ENCODE results near the gene COA1.

Gene COA1

DNA sequence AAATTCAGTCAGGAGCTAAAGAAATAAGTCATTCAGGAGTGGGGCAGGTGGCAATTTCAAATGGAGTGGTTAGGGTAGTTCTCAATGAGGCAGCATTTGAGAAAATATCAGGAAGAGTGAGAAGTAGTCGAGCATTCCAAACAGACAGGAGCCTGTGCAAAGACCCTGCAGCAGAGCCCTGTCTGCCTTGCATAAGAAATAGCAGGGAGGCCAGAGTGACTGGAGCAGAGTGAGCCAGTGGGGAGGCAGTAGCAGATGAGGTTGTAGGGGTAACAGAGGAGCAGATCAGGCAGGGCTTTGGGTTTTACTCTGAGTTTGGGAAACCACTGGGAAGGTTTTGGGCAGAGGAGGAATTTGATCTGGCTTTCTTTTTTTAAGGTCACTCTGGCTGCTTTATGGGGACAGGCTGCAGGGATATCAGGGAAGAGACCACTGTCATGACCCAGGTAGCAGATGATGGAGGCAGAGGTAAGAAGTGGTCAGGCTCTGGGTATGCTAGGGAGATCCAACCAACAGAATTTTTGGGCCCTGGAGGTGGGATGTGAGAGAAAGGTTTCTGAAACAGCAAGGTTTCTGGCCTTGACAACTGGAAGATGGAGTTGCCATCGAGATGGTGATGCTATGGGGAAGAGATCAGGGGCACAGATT is 27.9 kb upstream of the COA1 start:
- no peak overlapping the region for H3K4me3 ChIP-seq (ENCODE audit: low read length)
- TF ChIP-seq, protein P1, sequence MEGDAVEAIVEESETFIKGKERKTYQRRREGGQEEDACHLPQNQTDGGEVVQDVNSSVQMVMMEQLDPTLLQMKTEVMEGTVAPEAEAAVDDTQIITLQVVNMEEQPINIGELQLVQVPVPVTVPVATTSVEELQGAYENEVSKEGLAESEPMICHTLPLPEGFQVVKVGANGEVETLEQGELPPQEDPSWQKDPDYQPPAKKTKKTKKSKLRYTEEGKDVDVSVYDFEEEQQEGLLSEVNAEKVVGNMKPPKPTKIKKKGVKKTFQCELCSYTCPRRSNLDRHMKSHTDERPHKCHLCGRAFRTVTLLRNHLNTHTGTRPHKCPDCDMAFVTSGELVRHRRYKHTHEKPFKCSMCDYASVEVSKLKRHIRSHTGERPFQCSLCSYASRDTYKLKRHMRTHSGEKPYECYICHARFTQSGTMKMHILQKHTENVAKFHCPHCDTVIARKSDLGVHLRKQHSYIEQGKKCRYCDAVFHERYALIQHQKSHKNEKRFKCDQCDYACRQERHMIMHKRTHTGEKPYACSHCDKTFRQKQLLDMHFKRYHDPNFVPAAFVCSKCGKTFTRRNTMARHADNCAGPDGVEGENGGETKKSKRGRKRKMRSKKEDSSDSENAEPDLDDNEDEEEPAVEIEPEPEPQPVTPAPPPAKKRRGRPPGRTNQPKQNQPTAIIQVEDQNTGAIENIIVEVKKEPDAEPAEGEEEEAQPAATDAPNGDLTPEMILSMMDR (IDR thresholded peaks at IDR 0.05; ENCODE audit: insufficient read depth, low read depth, low read length, missing control alignments) = no peak
- DNase-seq (ENCODE audit: low read depth) = no peak

DNA sequence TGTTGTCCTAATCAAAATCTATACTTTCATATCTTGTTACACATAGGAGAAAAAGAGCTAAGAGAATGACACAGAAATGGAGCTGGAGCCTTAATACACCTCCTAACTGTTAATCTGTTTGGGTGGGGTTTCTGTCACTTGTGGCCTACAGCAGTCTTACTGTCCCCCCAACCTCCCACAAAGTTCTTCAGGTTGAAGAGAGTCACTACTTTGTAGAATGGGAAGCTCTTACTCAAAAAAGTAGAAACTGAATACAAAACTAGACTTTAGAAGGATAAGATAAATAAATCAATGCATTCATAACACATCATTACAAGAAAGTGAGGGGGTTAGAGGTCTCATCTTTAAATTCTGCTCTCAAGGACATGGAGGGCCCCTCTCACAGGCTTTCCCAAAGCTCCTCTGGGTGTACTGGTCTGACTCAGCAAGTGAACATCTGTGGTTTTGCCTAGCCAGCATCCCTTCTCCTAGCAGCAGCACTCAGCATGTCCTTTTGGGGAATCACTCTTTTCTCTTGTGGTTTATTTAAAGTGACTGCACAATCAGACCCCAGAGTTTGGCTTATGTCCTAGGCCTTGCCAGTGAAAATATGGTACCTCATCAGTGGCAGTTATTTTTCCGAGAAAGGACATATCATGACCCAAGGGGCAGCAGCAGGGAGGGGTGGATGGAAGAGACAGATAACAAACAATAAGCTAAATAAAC is 27.2 kb upstream of the COA1 start:
- peak; percentile 44 for DNase-seq (ENCODE audit: low read depth)
- no peak overlapping the region for H3K4me3 ChIP-seq (ENCODE audit: low read length)
- TF ChIP-seq, protein P1 (IDR thresholded peaks at IDR 0.05; ENCODE audit: insufficient read depth, low read depth, low read length, missing control alignments) = no peak

DNA sequence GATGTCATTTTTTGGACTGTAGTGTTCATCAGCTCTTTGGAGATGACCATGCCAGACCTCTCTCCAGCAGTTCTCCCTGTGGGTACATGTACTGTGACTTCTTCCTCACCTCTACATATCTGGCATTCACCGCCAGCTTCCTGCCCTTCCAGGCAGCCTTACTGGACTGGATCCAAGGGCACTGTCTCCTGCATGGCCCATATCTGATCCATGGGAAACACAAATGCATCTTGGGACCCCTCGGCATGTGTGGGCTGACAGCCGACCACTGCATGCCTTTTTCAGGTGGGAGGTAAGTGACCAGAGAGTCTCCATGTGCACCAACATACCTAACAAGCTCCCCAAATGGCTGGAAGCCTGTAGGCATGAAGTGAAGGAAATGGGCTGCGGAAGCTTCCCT is 25.3 kb upstream of the COA1 start:
- DNase-seq (ENCODE audit: low read depth) = no peak
- TF ChIP-seq, protein P1 (IDR thresholded peaks at IDR 0.05; ENCODE audit: insufficient read depth, low read depth, low read length, missing control alignments) = no peak
- H3K4me3 ChIP-seq (ENCODE audit: low read length) = no peak overlapping the region

DNA sequence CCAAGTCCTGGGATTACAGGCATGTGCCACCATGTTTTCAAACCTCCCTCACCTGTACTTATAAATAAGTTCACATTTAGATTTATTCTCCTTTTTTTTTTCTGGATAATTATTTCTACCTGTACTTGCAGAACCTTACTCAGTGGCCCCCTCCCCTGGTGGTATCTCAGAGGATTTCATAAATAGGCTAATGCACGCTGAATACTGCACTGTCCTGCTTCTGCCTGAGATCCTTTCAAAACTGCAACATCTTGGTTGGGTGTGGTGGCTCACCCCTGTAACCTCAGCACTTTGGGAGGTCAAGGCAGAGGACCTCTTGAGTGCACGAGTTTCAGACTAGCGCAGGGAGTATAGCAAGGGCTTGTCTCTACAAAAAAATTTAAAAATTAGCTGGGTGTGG is 24.5 kb upstream of the COA1 start:
- DNase-seq (ENCODE audit: low read depth) = no peak
- TF ChIP-seq, protein P1 (IDR thresholded peaks at IDR 0.05; ENCODE audit: insufficient read depth, low read depth, low read length, missing control alignments) = no peak
- H3K4me3 ChIP-seq (ENCODE audit: low read length) = no peak overlapping the region

DNA sequence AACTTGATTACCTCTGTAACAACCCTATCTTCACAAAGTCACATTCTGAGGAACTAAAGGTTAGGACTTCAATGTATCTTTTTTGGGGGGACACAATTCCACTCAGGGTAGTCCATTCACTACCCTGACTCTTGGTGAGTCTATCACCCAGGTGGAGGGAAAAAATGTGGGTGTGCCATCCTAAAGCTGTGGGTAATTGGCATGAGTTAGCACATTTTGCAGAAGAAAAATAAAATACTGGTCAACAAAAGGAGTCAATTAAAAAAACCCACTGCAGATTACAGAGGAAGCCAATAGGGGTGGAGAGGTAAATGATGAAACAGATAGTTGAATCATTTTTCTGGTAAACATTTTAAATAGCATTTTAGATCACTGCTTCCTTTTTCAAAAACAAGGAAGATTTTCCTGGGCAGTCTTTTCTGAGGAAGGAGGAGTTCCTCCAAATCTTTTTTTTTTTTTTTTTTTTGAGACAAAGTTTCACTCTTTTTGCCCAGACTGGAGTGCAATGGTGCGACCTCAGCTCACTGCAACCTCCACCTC is 24.0 kb upstream of the COA1 start:
- DNase-seq (ENCODE audit: low read depth) = no peak
- TF ChIP-seq, protein P1 (IDR thresholded peaks at IDR 0.05; ENCODE audit: insufficient read depth, low read depth, low read length, missing control alignments) = no peak
- no peak overlapping the region for H3K4me3 ChIP-seq (ENCODE audit: low read length)

DNA sequence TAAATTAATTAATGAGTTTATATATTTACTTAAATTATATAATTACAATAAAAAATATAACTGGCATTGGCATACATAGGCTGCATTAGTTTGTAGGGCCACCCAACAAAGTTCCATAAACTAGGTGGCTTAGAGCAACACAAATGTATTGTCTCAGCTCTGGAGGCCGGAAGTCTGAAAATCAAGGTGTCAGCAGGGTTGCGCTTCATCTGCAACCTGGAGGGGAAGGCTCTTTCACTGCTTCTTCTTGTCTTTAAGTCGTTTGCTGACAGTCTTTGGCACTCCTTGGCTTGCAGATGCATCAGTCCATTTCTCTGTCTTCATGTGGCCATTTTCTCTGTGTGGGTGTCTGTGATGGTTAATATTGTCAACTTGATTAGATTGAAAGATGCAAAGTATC is 23.1 kb upstream of the COA1 start:
- H3K4me3 ChIP-seq (ENCODE audit: low read length) = no peak overlapping the region
- no peak for DNase-seq (ENCODE audit: low read depth)
- TF ChIP-seq, protein P1 (IDR thresholded peaks at IDR 0.05; ENCODE audit: insufficient read depth, low read depth, low read length, missing control alignments) = no peak
